ENCODE data around the gene RAB32.

DNA sequence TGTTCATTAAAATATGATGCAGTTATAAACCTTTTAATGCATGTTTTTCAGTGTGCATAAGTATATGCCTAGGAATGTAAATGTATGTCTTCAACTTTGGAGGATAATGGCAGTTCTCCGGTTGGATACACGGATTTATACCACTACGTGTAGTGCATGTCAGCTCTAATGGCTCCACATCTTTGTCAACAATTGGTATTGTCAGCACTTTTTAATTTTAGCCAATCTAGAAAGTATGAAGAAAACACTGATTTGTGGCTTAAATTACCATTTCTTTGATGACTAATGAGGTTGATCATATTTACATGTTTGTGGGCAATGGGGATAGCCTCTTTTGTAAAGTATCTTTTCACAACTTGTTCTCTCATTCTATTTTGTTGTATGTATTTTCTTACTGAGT lies 10.9 kb upstream of the RAB32 start:
- no peak for TF ChIP-seq TAF1 (IDR thresholded peaks at IDR 0.05; ENCODE audit: low read depth, low read length)
- no peak for TF ChIP-seq POLR2A (IDR thresholded peaks at IDR 0.05; ENCODE audit: low read depth, low read length)
- no peak for TF ChIP-seq POLR2AphosphoS5 (IDR thresholded peaks at IDR 0.05; ENCODE audit: low read depth, low read length)
